WTC11 (cell line): ENCODE results near the gene INO80D. TPM values are rescaled to one million over a fixed set of nuclear protein-coding genes. Genes with fewer than 3 reads are reported as not detected.

Experiments used
- ATAC-seq: fragments of 200-7000 bp; cut with Tn5 transposase; 2 replicates; pipeline ENCODE4 v1.10.0; 2021; ENCODE audit warnings: mild to moderate bottlenecking, moderate library complexity
- CTCF ChIA-PET: fragments of 300-600 bp; sonication (Branson Sonifier 250); formaldehyde crosslinking; loops from one replicate; lab custom pipeline; 2021; ENCODE audit warnings: antibody characterized with exemption; lab: Charles Lee
- POLR2A ChIA-PET: fragments of 350-600 bp; sonication (Branson Sonifier 250); formaldehyde crosslinking; loops from one replicate; lab custom pipeline; 2021; ENCODE audit warnings: antibody characterized with exemption; lab: Charles Lee
- DNase-seq: peaks from one replicate; pipeline ENCODE4 v3.0.0; 2021; ENCODE audit warnings: low spot score
- H3K27ac Mint-ChIP-seq: 2 replicates; pipeline ENCODE4 v1.8.0; 2021; ENCODE audit warnings: mixed read lengths
- H3K27me3 Mint-ChIP-seq: 2 replicates; pipeline ENCODE4 v1.8.0; 2021; ENCODE audit warnings: low read depth, mild to moderate bottlenecking, moderate library complexity, mixed read lengths
- H3K36me3 Mint-ChIP-seq: 2 replicates; pipeline ENCODE4 v1.8.0; 2021; ENCODE audit warnings: mixed read lengths
- H3K4me1 Mint-ChIP-seq: 2 replicates; pipeline ENCODE4 v1.8.0; 2022; ENCODE audit warnings: mixed read lengths
- H3K4me3 Mint-ChIP-seq: 2 replicates; pipeline ENCODE4 v1.8.0; 2021; ENCODE audit warnings: mild to moderate bottlenecking, moderate library complexity, mixed read lengths
- H3K9me3 Mint-ChIP-seq: 2 replicates; pipeline ENCODE4 v1.8.0; 2021; ENCODE audit warnings: mixed read lengths
- ESRRA ChIP-seq: sonication (generic); formaldehyde crosslinking; IDR thresholded peaks from 2 replicates; pipeline ENCODE4 v1.8.1; 2022; ENCODE audit warnings: mild to moderate bottlenecking, missing genetic modification reagents, borderline replicate concordance
- ETV6 ChIP-seq: sonication (generic); formaldehyde crosslinking; IDR thresholded peaks from 2 replicates; pipeline ENCODE4 v1.8.1; 2022; ENCODE audit warnings: mild to moderate bottlenecking, missing genetic modification reagents
- FOXP1 ChIP-seq: sonication (generic); formaldehyde crosslinking; IDR thresholded peaks from 2 replicates; pipeline ENCODE4 v1.8.0; 2022; ENCODE audit warnings: missing genetic modification reagents, mild to moderate bottlenecking, moderate library complexity, borderline replicate concordance
- GRHL2 ChIP-seq: fragments of 250-450 bp; sonication (Bioruptor Pico); IDR thresholded peaks from 2 replicates; pipeline ENCODE4 v1.8.0; 2022; ENCODE audit warnings: mild to moderate bottlenecking, moderate library complexity; ENCODE audit not compliant: insufficient replicate concordance, severe bottlenecking
- KAT7 ChIP-seq: sonication (generic); formaldehyde crosslinking; IDR thresholded peaks from 2 replicates; pipeline ENCODE4 v1.8.1; 2023; ENCODE audit warnings: missing genetic modification reagents, mild to moderate bottlenecking, borderline replicate concordance
- MXD4 ChIP-seq: fragments of 250-450 bp; sonication (Bioruptor Pico); IDR thresholded peaks from 2 replicates; pipeline ENCODE4 v1.8.0; 2021; ENCODE audit warnings: mild to moderate bottlenecking, moderate library complexity, borderline replicate concordance
- MYBL2 ChIP-seq: sonication (generic); formaldehyde crosslinking; IDR thresholded peaks from 2 replicates; pipeline ENCODE4 v1.8.1; 2023; ENCODE audit warnings: mild to moderate bottlenecking, moderate library complexity, missing genetic modification reagents
- NR2C2 ChIP-seq: sonication (generic); formaldehyde crosslinking; IDR thresholded peaks from 2 replicates; pipeline ENCODE4 v1.8.0; 2022; ENCODE audit warnings: mild to moderate bottlenecking, missing genetic modification reagents
- NR3C1 ChIP-seq: sonication (generic); formaldehyde crosslinking; conservative IDR thresholded peaks from 2 replicates; pipeline ENCODE4 v1.8.1; 2023; ENCODE audit warnings: low read depth, mild to moderate bottlenecking, missing genetic modification reagents
- RELA ChIP-seq: sonication (generic); formaldehyde crosslinking; IDR thresholded peaks from 2 replicates; pipeline ENCODE4 v1.8.1; 2022; ENCODE audit warnings: missing genetic modification reagents, mild to moderate bottlenecking, borderline replicate concordance
- SMAD3 ChIP-seq: sonication (generic); formaldehyde crosslinking; IDR thresholded peaks from 2 replicates; pipeline ENCODE4 v1.8.0; 2022; ENCODE audit warnings: missing genetic modification reagents, mild to moderate bottlenecking, borderline replicate concordance
- TCF7 ChIP-seq: sonication (generic); formaldehyde crosslinking; IDR thresholded peaks from 2 replicates; pipeline ENCODE4 v1.8.0; 2022; ENCODE audit warnings: mild to moderate bottlenecking, low read depth, missing genetic modification reagents, moderate library complexity
- ZNF219 ChIP-seq: sonication (generic); formaldehyde crosslinking; IDR thresholded peaks from 2 replicates; pipeline ENCODE4 v1.8.0; 2023; ENCODE audit warnings: missing genetic modification reagents, mild to moderate bottlenecking, borderline replicate concordance
- ZNF263 ChIP-seq: sonication (generic); formaldehyde crosslinking; IDR thresholded peaks from 2 replicates; pipeline ENCODE4 v1.8.1; 2022; ENCODE audit warnings: low read depth, mild to moderate bottlenecking, moderate library complexity, missing genetic modification reagents
- ZNF416 ChIP-seq: fragments of 250-450 bp; sonication (Bioruptor Pico); IDR thresholded peaks from 2 replicates; pipeline ENCODE4 v1.9.0; 2021; ENCODE audit warnings: mild to moderate bottlenecking, inconsistent platforms
- total RNA-seq: library from RNA; stranded (reverse); gene quantifications from 3 replicates; pipeline ENCODE4 v1.2.3, GENCODE V29; 2021
- TF ChIP-seq, protein P1 (sequence below): sonication (generic); formaldehyde crosslinking; IDR thresholded peaks from 2 replicates; pipeline ENCODE4 v1.8.0; 2023; ENCODE audit warnings: missing genetic modification reagents, mild to moderate bottlenecking, borderline replicate concordance
- TF ChIP-seq, protein P2 (sequence below): sonication (generic); formaldehyde crosslinking; IDR thresholded peaks from 2 replicates; pipeline ENCODE4 v1.8.1; 2023; ENCODE audit warnings: mild to moderate bottlenecking, missing genetic modification reagents, borderline replicate concordance
- TF ChIP-seq, protein P3 (sequence below): sonication (generic); formaldehyde crosslinking; IDR thresholded peaks from 2 replicates; pipeline ENCODE4 v1.8.0; 2022; ENCODE audit warnings: mild to moderate bottlenecking, missing genetic modification reagents
- TF ChIP-seq, protein P4 (sequence below): fragments of 250-450 bp; sonication (Bioruptor Pico); IDR thresholded peaks from 2 replicates; pipeline ENCODE4 v1.9.0; 2021; ENCODE audit warnings: mild to moderate bottlenecking

The INO80D gene
- total RNA-seq, 1 experiment from 2014 or later = 30.9 TPM

DNA sequence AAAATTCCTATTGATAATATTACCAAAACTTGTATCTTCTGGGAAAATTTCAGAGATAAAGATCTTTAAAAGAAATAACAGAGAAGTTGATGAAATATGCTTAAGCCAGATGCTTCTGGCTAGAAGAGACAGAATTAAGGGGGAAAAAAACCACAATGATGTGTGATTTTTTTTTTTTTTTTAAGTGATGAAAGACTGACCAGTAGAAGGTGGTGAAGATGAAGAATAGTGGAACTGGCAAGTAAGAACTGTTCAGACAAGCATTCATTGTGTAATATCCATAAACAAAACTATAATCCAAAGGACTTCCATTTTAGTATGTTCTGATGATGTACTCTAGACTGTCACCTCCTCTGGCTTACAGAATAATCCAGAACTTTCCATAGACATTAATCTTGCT is 89.8 kb downstream of the INO80D start (continued):
- TF ChIP-seq, protein P1, sequence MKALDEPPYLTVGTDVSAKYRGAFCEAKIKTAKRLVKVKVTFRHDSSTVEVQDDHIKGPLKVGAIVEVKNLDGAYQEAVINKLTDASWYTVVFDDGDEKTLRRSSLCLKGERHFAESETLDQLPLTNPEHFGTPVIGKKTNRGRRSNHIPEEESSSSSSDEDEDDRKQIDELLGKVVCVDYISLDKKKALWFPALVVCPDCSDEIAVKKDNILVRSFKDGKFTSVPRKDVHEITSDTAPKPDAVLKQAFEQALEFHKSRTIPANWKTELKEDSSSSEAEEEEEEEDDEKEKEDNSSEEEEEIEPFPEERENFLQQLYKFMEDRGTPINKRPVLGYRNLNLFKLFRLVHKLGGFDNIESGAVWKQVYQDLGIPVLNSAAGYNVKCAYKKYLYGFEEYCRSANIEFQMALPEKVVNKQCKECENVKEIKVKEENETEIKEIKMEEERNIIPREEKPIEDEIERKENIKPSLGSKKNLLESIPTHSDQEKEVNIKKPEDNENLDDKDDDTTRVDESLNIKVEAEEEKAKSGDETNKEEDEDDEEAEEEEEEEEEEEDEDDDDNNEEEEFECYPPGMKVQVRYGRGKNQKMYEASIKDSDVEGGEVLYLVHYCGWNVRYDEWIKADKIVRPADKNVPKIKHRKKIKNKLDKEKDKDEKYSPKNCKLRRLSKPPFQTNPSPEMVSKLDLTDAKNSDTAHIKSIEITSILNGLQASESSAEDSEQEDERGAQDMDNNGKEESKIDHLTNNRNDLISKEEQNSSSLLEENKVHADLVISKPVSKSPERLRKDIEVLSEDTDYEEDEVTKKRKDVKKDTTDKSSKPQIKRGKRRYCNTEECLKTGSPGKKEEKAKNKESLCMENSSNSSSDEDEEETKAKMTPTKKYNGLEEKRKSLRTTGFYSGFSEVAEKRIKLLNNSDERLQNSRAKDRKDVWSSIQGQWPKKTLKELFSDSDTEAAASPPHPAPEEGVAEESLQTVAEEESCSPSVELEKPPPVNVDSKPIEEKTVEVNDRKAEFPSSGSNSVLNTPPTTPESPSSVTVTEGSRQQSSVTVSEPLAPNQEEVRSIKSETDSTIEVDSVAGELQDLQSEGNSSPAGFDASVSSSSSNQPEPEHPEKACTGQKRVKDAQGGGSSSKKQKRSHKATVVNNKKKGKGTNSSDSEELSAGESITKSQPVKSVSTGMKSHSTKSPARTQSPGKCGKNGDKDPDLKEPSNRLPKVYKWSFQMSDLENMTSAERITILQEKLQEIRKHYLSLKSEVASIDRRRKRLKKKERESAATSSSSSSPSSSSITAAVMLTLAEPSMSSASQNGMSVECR (CRISPR knock-in tag) = no peak
- TF ChIP-seq SMAD3 (CRISPR knock-in tag) = no peak
- no peak for TF ChIP-seq TCF7 (CRISPR knock-in tag)

DNA sequence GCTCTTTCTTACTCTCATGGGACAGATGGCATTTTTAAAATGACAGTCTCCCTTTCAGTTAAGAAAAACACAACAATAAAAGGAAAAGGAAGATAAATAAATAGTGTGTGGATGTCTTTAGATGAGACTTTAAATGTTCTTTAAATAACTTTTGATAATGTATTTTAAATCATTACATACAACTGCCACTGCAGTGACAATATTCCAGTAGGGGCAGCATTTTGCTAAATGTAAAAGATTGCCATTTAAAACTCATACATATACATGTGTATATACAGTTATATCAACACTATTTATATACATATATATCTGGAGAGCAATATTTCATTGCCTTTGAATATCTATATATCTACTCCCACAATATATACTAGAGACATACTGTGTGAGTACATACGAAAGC is 90.7 kb downstream of the INO80D start:
- Mint-ChIP-seq H3K4me3 (no peak overlapping the region), H3K9me3 (no peaks in the 10 kb centered on the region), H3K27me3 (no peaks in the 10 kb centered on the region), H3K4me1 (no peaks in the 10 kb centered on the region), H3K27ac (no peak overlapping the region), H3K36me3 (peaks cover 7% of the 10 kb centered on the region)
- DNase-seq (no peak), ATAC-seq (no peak)
- POLR2A ChIA-PET = no interaction called here
- CTCF ChIA-PET = no interaction called here
- TF ChIP-seq, protein P2, sequence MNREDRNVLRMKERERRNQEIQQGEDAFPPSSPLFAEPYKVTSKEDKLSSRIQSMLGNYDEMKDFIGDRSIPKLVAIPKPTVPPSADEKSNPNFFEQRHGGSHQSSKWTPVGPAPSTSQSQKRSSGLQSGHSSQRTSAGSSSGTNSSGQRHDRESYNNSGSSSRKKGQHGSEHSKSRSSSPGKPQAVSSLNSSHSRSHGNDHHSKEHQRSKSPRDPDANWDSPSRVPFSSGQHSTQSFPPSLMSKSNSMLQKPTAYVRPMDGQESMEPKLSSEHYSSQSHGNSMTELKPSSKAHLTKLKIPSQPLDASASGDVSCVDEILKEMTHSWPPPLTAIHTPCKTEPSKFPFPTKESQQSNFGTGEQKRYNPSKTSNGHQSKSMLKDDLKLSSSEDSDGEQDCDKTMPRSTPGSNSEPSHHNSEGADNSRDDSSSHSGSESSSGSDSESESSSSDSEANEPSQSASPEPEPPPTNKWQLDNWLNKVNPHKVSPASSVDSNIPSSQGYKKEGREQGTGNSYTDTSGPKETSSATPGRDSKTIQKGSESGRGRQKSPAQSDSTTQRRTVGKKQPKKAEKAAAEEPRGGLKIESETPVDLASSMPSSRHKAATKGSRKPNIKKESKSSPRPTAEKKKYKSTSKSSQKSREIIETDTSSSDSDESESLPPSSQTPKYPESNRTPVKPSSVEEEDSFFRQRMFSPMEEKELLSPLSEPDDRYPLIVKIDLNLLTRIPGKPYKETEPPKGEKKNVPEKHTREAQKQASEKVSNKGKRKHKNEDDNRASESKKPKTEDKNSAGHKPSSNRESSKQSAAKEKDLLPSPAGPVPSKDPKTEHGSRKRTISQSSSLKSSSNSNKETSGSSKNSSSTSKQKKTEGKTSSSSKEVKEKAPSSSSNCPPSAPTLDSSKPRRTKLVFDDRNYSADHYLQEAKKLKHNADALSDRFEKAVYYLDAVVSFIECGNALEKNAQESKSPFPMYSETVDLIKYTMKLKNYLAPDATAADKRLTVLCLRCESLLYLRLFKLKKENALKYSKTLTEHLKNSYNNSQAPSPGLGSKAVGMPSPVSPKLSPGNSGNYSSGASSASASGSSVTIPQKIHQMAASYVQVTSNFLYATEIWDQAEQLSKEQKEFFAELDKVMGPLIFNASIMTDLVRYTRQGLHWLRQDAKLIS (CRISPR knock-in tag) = no peak
- no peak for TF ChIP-seq GRHL2
- TF ChIP-seq ETV6 (CRISPR knock-in tag) = no peak
- TF ChIP-seq ZNF263 (CRISPR knock-in tag) = no peak
- TF ChIP-seq ZNF219 (CRISPR knock-in tag) = no peak
- no peak for TF ChIP-seq ZNF416 (CRISPR knock-in tag)
- TF ChIP-seq MXD4 (CRISPR knock-in tag) = no peak
- TF ChIP-seq RELA (CRISPR knock-in tag) = no peak
- no peak for TF ChIP-seq MYBL2 (CRISPR knock-in tag)
- TF ChIP-seq, protein P3, sequence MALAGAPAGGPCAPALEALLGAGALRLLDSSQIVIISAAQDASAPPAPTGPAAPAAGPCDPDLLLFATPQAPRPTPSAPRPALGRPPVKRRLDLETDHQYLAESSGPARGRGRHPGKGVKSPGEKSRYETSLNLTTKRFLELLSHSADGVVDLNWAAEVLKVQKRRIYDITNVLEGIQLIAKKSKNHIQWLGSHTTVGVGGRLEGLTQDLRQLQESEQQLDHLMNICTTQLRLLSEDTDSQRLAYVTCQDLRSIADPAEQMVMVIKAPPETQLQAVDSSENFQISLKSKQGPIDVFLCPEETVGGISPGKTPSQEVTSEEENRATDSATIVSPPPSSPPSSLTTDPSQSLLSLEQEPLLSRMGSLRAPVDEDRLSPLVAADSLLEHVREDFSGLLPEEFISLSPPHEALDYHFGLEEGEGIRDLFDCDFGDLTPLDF (CRISPR knock-in tag) = no peak
- no peak for TF ChIP-seq FOXP1 (CRISPR knock-in tag)
- TF ChIP-seq, protein P4, sequence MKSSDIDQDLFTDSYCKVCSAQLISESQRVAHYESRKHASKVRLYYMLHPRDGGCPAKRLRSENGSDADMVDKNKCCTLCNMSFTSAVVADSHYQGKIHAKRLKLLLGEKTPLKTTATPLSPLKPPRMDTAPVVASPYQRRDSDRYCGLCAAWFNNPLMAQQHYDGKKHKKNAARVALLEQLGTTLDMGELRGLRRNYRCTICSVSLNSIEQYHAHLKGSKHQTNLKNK (CRISPR knock-in tag) = no peak
- no peak for TF ChIP-seq NR2C2 (CRISPR knock-in tag)
- no peak for TF ChIP-seq ESRRA
- TF ChIP-seq KAT7 (CRISPR knock-in tag) = no peak
- no peak for TF ChIP-seq NR3C1
